ENCODE results near the gene HHIPL1.

DNA sequence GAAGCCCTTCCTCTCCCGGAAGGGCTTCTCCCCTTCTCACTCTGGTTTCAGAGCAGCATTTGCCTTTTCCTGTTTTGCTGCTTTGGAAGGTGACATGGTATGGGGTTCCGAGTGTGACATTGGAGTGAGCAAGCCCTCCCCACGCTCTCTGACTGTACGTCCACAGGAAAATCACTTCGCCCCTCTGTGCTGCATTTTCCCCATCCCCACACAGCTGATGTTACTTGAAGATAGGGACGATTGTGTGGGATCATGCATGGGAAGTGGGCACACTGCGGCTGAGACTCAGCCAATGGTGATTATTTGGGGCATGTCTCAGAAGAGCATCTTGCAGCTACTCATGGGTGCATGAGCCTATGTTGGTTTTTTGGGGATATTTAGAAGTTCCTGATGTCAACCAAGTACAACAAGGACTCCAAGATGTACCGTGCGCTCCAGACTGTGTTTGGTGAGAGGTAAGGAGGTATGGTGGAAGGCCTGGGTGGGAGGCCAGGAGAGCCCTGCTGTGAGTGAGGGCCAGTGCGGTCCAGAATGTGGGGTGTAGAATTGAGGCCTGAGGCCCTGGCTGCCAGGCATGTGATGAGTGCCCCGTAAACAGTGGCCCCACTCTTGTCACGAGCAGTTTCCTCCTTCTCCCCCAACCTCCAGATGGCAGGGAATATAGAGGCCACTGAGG is 54.3 kb downstream of the HHIPL1 start:
- TF ChIP-seq POLR2A (IDR thresholded peaks at IDR 0.05), result no peak
- TF ChIP-seq, protein P1, sequence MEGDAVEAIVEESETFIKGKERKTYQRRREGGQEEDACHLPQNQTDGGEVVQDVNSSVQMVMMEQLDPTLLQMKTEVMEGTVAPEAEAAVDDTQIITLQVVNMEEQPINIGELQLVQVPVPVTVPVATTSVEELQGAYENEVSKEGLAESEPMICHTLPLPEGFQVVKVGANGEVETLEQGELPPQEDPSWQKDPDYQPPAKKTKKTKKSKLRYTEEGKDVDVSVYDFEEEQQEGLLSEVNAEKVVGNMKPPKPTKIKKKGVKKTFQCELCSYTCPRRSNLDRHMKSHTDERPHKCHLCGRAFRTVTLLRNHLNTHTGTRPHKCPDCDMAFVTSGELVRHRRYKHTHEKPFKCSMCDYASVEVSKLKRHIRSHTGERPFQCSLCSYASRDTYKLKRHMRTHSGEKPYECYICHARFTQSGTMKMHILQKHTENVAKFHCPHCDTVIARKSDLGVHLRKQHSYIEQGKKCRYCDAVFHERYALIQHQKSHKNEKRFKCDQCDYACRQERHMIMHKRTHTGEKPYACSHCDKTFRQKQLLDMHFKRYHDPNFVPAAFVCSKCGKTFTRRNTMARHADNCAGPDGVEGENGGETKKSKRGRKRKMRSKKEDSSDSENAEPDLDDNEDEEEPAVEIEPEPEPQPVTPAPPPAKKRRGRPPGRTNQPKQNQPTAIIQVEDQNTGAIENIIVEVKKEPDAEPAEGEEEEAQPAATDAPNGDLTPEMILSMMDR (IDR thresholded peaks at IDR 0.05), result no peak
